ENCODE measurements around the gene VCAN. TPM values are rescaled to one million over a fixed set of nuclear protein-coding genes. Genes with fewer than 3 reads are reported as not detected.

Gene VCAN
- total RNA-seq, 2 donors from 2014 or later: 453 to 516 TPM

- intact Hi-C loops (cut with DNase I): no loop called here
- no peak for DNase-seq (ENCODE audit: low spot score)
These were observed 17.3 kb downstream of the VCAN start for GRCh38 chr5:83488821-83489220.

- intact Hi-C loops (cut with DNase I): no loop called here
- DNase-seq (ENCODE audit: low spot score): no peak
These were observed 18.7 kb downstream of the VCAN start for GRCh38 chr5:83490203-83490602.

- intact Hi-C loops (cut with DNase I): no loop called here
These were observed 20.8 kb downstream of the VCAN start for GRCh38 chr5:83492331-83492730.

GRCh38 chr5:83493644-83494043 lies 22.1 kb downstream of the VCAN start:
- intact Hi-C loops (cut with DNase I): no loop called here
- DNase-seq (ENCODE audit: low spot score): no peak

More at GRCh38 chr5:83492331-83492730, 20.8 kb downstream of the VCAN start:
- no peak for DNase-seq (ENCODE audit: low spot score)

- intact Hi-C loops (cut with DNase I): no loop called here
- DNase-seq (ENCODE audit: low spot score): no peak
These were observed 22.6 kb downstream of the VCAN start for GRCh38 chr5:83494087-83494620.

GRCh38 chr5:83494666-83495065 lies 23.1 kb downstream of the VCAN start:
- intact Hi-C loops (cut with DNase I): no loop called here
- no peak for DNase-seq (ENCODE audit: low spot score)

- no peak for DNase-seq (ENCODE audit: low spot score)
- intact Hi-C loops (cut with DNase I): no loop called here
These were observed 25.1 kb downstream of the VCAN start for GRCh38 chr5:83496626-83497025.

- no peak for DNase-seq (ENCODE audit: low spot score)
- intact Hi-C loops (cut with DNase I): no loop called here
These were observed 27.0 kb downstream of the VCAN start for GRCh38 chr5:83498585-83498984.

GRCh38 chr5:83503662-83504061 lies 32.1 kb downstream of the VCAN start:
- intact Hi-C loops (cut with DNase I): no loop called here

GRCh38 chr5:83507431-83507830 lies 35.9 kb downstream of the VCAN start:
- intact Hi-C loops (cut with DNase I): no loop called here
- no peak for DNase-seq (ENCODE audit: low spot score)

More at GRCh38 chr5:83503662-83504061, 32.1 kb downstream of the VCAN start:
- no peak for DNase-seq (ENCODE audit: low spot score)

GRCh38 chr5:83509540-83509939 lies 38.0 kb downstream of the VCAN start:
- DNase-seq (ENCODE audit: low spot score): no peak

GRCh38 chr5:83510260-83510659 lies 38.7 kb downstream of the VCAN start:
- intact Hi-C loops (cut with DNase I): no loop called here
- no peak for DNase-seq (ENCODE audit: low spot score)

More at GRCh38 chr5:83509540-83509939, 38.0 kb downstream of the VCAN start:
- intact Hi-C loops (cut with DNase I): no loop called here

- intact Hi-C loops (cut with DNase I): no loop called here
- DNase-seq (ENCODE audit: low spot score): no peak
These were observed 40.7 kb downstream of the VCAN start for GRCh38 chr5:83512061-83512745.

GRCh38 chr5:83513081-83513480 lies 41.5 kb downstream of the VCAN start:
- intact Hi-C loops (cut with DNase I): no loop called here

GRCh38 chr5:83513491-83513890 lies 41.9 kb downstream of the VCAN start:
- intact Hi-C loops (cut with DNase I): no loop called here
- no peak for DNase-seq (ENCODE audit: low spot score)

More at GRCh38 chr5:83513081-83513480, 41.5 kb downstream of the VCAN start:
- DNase-seq (ENCODE audit: low spot score): no peak

GRCh38 chr5:83516377-83516776 lies 44.8 kb downstream of the VCAN start:
- intact Hi-C loops (cut with DNase I): no loop called here

GRCh38 chr5:83517072-83517687 lies 45.6 kb downstream of the VCAN start:
- intact Hi-C loops (cut with DNase I): no loop called here

More at GRCh38 chr5:83516377-83516776, 44.8 kb downstream of the VCAN start:
- no peak for DNase-seq (ENCODE audit: low spot score)

GRCh38 chr5:83517688-83518085 lies 46.1 kb downstream of the VCAN start:
- intact Hi-C loops (cut with DNase I): no loop called here
- no peak for DNase-seq (ENCODE audit: low spot score)

More at GRCh38 chr5:83517072-83517687, 45.6 kb downstream of the VCAN start:
- no peak for DNase-seq (ENCODE audit: low spot score)

GRCh38 chr5:83518319-83519061 lies 46.9 kb downstream of the VCAN start:
- DNase-seq (ENCODE audit: low spot score): no peak
- intact Hi-C loops (cut with DNase I): no loop called here

GRCh38 chr5:83522446-83522845 lies 50.9 kb downstream of the VCAN start:
- intact Hi-C loops (cut with DNase I): loop anchor here in 1 of 2 donors (10.0 kb wide), 1 partner anchor 1812 kb away; no protein-coding TSS in a partner anchor
- no peak for DNase-seq (ENCODE audit: low spot score)

All from posterior vena cava (tissue), 2 donors.